HL-60 (cell line): ENCODE measurements around the gene ZNF37A.

Source experiments
- DNase-seq, 2 experiments: peaks; one replicate each; pipeline ENCODE4 v3.0.0-alpha.2; 2010 to 2020; ENCODE audit warnings: low read depth in 1 of 2, low spot score in 1 of 2
- H3K27ac ChIP-seq: fragments of 250-450 bp; sonication (Bioruptor Pico); replicated peaks from 2 replicates; pipeline ENCODE4 v1.5.1; 2020; ENCODE audit warnings: mild to moderate bottlenecking, moderate library complexity
- H3K27me3 ChIP-seq: fragments of 250-450 bp; sonication (Bioruptor Pico); 2 replicates; pipeline ENCODE4 v1.5.1; 2021; ENCODE audit warnings: mild to moderate bottlenecking, moderate library complexity; ENCODE audit not compliant: insufficient read depth, poor library complexity, severe bottlenecking
- H3K4me3 ChIP-seq: replicated peaks from 2 replicates; pipeline ENCODE4 v1.5.1; 2011; ENCODE audit warnings: mild to moderate bottlenecking, control low read depth, low read length; ENCODE audit not compliant: insufficient read depth
- GABPA ChIP-seq: IDR thresholded peaks from 2 replicates; pipeline ENCODE4 v1.6.1; 2012; ENCODE audit warnings: low read depth
- POLR2AphosphoS5 ChIP-seq: IDR thresholded peaks from 2 replicates; pipeline ENCODE4 v1.6.1; 2012; ENCODE audit warnings: low read depth
- SPI1 ChIP-seq: IDR thresholded peaks from 2 replicates; pipeline ENCODE4 v1.6.1; 2012; ENCODE audit warnings: low read depth, mild to moderate bottlenecking, borderline replicate concordance
- TF ChIP-seq, protein P1 (sequence below): IDR thresholded peaks from one replicate; pipeline ENCODE4 v1.5.1; 2011; ENCODE audit warnings: low read length, control low read depth, inconsistent platforms; ENCODE audit not compliant: insufficient read depth
- TF ChIP-seq, protein P2 (sequence below): IDR thresholded peaks from 2 replicates; pipeline ENCODE4 v1.6.1; 2012; ENCODE audit warnings: low read depth; ENCODE audit not compliant: insufficient replicate concordance

The ZNF37A gene

DNA sequence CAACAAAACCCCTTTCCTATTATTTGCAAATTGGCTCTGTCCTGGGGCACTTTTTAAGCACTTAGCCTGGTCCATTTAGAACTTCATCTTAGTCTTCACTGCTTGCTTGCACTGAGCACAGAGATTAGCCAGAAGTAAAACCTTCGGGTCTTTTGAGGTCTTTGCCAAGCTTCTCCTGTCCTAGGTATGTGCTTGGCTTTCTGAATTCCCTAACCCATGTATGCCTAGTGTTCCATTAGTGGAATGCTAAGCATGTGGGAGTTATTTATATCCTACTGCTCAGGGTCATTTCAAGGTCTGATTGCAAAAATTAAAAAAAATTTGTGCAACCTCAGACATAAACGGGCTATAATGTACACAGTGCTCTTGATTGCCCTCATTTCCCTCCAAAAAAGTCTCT, 18.0 kb downstream of the ZNF37A start:
- DNase-seq: no peak
- Histone ChIP-seq H3K27me3 (no peaks in the 10 kb centered on the region), H3K27ac (no peak overlapping the region), H3K4me3 (no peak overlapping the region)
- TF ChIP-seq, protein P1, sequence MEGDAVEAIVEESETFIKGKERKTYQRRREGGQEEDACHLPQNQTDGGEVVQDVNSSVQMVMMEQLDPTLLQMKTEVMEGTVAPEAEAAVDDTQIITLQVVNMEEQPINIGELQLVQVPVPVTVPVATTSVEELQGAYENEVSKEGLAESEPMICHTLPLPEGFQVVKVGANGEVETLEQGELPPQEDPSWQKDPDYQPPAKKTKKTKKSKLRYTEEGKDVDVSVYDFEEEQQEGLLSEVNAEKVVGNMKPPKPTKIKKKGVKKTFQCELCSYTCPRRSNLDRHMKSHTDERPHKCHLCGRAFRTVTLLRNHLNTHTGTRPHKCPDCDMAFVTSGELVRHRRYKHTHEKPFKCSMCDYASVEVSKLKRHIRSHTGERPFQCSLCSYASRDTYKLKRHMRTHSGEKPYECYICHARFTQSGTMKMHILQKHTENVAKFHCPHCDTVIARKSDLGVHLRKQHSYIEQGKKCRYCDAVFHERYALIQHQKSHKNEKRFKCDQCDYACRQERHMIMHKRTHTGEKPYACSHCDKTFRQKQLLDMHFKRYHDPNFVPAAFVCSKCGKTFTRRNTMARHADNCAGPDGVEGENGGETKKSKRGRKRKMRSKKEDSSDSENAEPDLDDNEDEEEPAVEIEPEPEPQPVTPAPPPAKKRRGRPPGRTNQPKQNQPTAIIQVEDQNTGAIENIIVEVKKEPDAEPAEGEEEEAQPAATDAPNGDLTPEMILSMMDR: no peak
- no peak for TF ChIP-seq GABPA
- no peak for TF ChIP-seq POLR2AphosphoS5
- TF ChIP-seq, protein P2, sequence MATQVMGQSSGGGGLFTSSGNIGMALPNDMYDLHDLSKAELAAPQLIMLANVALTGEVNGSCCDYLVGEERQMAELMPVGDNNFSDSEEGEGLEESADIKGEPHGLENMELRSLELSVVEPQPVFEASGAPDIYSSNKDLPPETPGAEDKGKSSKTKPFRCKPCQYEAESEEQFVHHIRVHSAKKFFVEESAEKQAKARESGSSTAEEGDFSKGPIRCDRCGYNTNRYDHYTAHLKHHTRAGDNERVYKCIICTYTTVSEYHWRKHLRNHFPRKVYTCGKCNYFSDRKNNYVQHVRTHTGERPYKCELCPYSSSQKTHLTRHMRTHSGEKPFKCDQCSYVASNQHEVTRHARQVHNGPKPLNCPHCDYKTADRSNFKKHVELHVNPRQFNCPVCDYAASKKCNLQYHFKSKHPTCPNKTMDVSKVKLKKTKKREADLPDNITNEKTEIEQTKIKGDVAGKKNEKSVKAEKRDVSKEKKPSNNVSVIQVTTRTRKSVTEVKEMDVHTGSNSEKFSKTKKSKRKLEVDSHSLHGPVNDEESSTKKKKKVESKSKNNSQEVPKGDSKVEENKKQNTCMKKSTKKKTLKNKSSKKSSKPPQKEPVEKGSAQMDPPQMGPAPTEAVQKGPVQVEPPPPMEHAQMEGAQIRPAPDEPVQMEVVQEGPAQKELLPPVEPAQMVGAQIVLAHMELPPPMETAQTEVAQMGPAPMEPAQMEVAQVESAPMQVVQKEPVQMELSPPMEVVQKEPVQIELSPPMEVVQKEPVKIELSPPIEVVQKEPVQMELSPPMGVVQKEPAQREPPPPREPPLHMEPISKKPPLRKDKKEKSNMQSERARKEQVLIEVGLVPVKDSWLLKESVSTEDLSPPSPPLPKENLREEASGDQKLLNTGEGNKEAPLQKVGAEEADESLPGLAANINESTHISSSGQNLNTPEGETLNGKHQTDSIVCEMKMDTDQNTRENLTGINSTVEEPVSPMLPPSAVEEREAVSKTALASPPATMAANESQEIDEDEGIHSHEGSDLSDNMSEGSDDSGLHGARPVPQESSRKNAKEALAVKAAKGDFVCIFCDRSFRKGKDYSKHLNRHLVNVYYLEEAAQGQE: no peak
- TF ChIP-seq SPI1: no peak

DNA sequence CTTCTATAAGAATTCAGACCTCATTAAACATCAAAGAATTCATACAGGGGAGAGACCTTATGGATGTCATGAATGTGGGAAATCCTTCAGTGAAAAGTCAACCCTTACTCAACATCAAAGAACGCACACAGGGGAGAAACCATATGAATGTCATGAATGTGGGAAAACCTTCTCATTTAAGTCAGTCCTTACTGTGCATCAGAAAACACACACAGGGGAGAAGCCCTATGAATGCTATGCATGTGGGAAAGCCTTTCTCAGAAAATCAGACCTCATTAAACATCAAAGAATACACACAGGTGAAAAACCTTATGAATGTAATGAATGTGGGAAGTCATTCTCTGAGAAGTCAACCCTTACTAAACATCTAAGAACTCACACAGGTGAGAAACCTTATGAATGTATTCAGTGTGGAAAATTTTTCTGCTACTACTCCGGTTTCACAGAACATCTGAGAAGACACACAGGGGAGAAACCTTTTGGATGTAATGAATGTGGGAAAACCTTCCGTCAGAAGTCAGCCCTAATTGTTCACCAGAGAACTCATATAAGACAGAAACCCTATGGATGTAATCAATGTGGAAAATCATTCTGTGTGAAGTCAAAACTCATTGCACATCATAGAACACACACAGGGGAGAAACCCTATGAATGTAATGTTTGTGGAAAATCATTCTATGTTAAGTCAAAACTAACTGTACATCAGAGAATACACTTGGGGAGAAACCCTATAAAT, 24.1 kb downstream of the ZNF37A start:
- DNase-seq: no peak
- TF ChIP-seq POLR2AphosphoS5: 0 out of 2 replicates have a peak, but pooled peaks have one; percentile 17
- no peak for TF ChIP-seq GABPA
- Histone ChIP-seq H3K27ac (no peak overlapping the region), H3K4me3 (no peak overlapping the region), H3K27me3 (no peaks in the 10 kb centered on the region)

DNA sequence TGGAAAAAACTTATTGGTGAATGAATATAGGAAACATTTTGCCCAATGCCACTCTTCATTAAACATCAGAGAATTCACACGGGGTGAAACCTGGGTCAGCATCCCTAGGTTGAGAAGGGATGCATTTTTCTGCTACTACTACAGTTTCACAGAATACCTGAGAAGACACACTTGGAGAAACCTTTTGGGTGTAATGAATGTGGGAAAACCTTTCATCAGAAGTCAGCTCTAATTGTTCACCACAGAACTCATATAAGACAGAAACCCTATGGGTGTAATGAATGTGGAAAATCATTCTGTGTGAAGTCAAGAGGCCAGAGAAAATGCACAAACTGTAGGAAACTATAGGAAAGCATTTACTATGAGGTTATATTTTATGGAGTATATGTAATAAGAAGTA, 24.9 kb downstream of the ZNF37A start:
- no peak overlapping the region for H3K4me3 ChIP-seq
- TF ChIP-seq, protein P2: no peak
- TF ChIP-seq POLR2AphosphoS5: no peak
- TF ChIP-seq, protein P1: no peak
- TF ChIP-seq SPI1: no peak
- no peak for TF ChIP-seq GABPA
- no peaks in the 10 kb centered on the region for H3K27me3 ChIP-seq
- no peak for DNase-seq
- H3K27ac ChIP-seq: no peak overlapping the region

DNA sequence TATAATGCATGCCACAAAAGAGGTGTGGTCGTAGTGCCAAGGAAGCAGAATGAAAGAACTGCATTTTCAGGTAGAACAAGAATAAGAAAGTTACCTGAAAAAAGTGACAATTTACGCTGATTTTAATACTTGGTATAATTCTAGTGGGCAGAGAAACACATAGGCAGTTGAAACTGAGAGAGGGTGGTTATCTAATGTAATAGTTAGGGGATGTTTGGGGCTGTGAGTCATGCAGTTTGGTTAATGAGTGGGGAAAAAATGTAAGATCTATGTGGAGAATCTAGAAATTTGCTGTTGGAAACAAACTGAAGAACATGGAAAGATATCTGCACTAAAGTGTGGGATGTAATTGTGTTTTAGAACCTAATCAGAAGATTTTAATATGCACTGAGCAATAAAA, 33.7 kb downstream of the ZNF37A start:
- H3K4me3 ChIP-seq: no peak overlapping the region
- TF ChIP-seq, protein P2: no peak
- TF ChIP-seq GABPA: no peak
- TF ChIP-seq POLR2AphosphoS5: no peak
- TF ChIP-seq, protein P1: no peak
- TF ChIP-seq SPI1: no peak
- H3K27me3 ChIP-seq: no peaks in the 10 kb centered on the region
- DNase-seq: no peak
- no peak overlapping the region for H3K27ac ChIP-seq
